ENCODE measurements around the gene S100A13. TPM values are rescaled to one million over a fixed set of nuclear protein-coding genes. Genes with fewer than 3 reads are reported as not detected.

The S100A13 gene
- total RNA-seq, 1 donor, result 160 TPM

GRCh38 chr1:153658400-153659174 lies 31.3 kb upstream of the S100A13 start, which contains the start of gene SNAPIN:
TSS of gene SNAPIN (plus strand) at chr1:153658703. CDS start at chr1:153658744, 41 bp downstream.
- peak; percentile 83 for DNase-seq (ENCODE audit: low read depth)
- peak; percentile 21 for TF ChIP-seq CTCF (IDR thresholded peaks at IDR 0.05; ENCODE audit: insufficient read depth, low read depth, low read length)
- peak within 1 kb of the TSS; percentile 90 for H3K4me3 ChIP-seq (ENCODE audit: low read depth, low read length)

GRCh38 chr1:153655333-153655732 lies 28.0 kb upstream of the S100A13 start:
- H3K4me3 ChIP-seq (ENCODE audit: low read depth, low read length), result no peak overlapping the region
- no peak for TF ChIP-seq CTCF (IDR thresholded peaks at IDR 0.05; ENCODE audit: insufficient read depth, low read depth, low read length)
- DNase-seq (ENCODE audit: low read depth), result no peak

GRCh38 chr1:153652805-153653500 lies 25.6 kb upstream of the S100A13 start:
- no peak for TF ChIP-seq CTCF (IDR thresholded peaks at IDR 0.05; ENCODE audit: insufficient read depth, low read depth, low read length)
- no peak overlapping the region for H3K4me3 ChIP-seq (ENCODE audit: low read depth, low read length)
- no peak for DNase-seq (ENCODE audit: low read depth)

GRCh38 chr1:153651771-153652170 lies 24.5 kb upstream of the S100A13 start:
- no peak for DNase-seq (ENCODE audit: low read depth)
- H3K4me3 ChIP-seq (ENCODE audit: low read depth, low read length), result no peak overlapping the region
- no peak for TF ChIP-seq CTCF (IDR thresholded peaks at IDR 0.05; ENCODE audit: insufficient read depth, low read depth, low read length)

GRCh38 chr1:153649863-153650235 lies 22.5 kb upstream of the S100A13 start:
- TF ChIP-seq CTCF (IDR thresholded peaks at IDR 0.05; ENCODE audit: insufficient read depth, low read depth, low read length), result no peak
- H3K4me3 ChIP-seq (ENCODE audit: low read depth, low read length), result no peak overlapping the region
- DNase-seq (ENCODE audit: low read depth), result no peak

- no peak for DNase-seq (ENCODE audit: low read depth)
- H3K4me3 ChIP-seq (ENCODE audit: low read depth, low read length), result no peak overlapping the region
- no peak for TF ChIP-seq CTCF (IDR thresholded peaks at IDR 0.05; ENCODE audit: insufficient read depth, low read depth, low read length)
These were observed 22.0 kb upstream of the S100A13 start for GRCh38 chr1:153649137-153649862.
